Liver (tissue), 9 donors: ENCODE results near the gene GAS7. TPM values are rescaled to one million over a fixed set of nuclear protein-coding genes. Genes with fewer than 3 reads are reported as not detected.

Experiments used
- DNase-seq: peaks from one replicate; pipeline ENCODE4 v3.0.0-alpha.2; 2017; ENCODE audit warnings: low spot score
- H3K27ac ChIP-seq, 2 donors: one replicate each; pipeline ENCODE4 v1.7.0; 2013; ENCODE audit warnings: inconsistent platforms in 2 of 2, low read length in 2 of 2, control low read depth in 1 of 2, low read depth in 1 of 2, mild to moderate bottlenecking in 1 of 2
- H3K27me3 ChIP-seq, 4 donors: one replicate each; pipeline versions ENCODE4 v1.6.1 to v1.7.0; 2013; ENCODE audit warnings: low read length in 3 of 4, inconsistent platforms in 1 of 4, mild to moderate bottlenecking in 1 of 4, moderate library complexity in 1 of 4; ENCODE audit not compliant: control insufficient read depth in 4 of 4, insufficient read depth in 4 of 4
- H3K36me3 ChIP-seq, 4 donors: one replicate each; pipeline versions ENCODE4 v1.6.1 to v1.7.0; 2013; ENCODE audit warnings: low read length in 3 of 4, mild to moderate bottlenecking in 3 of 4, low read depth in 1 of 4, moderate library complexity in 1 of 4; ENCODE audit not compliant: control insufficient read depth in 4 of 4, insufficient read depth in 3 of 4
- H3K4me1 ChIP-seq, 4 donors: one replicate each; pipeline versions ENCODE4 v1.6.1 to v1.7.0; 2013; ENCODE audit warnings: low read length in 3 of 4, mild to moderate bottlenecking in 3 of 4, moderate library complexity in 1 of 4; ENCODE audit not compliant: control insufficient read depth in 4 of 4, insufficient read depth in 4 of 4
- H3K4me3 ChIP-seq, 3 donors: one replicate each; pipeline versions ENCODE4 v1.6.1 to v1.7.0; 2013; ENCODE audit warnings: low read length in 3 of 3, control low read depth in 1 of 3, low read depth in 1 of 3, mild to moderate bottlenecking in 1 of 3
- H3K9ac ChIP-seq, 2 donors: one replicate each; pipeline ENCODE4 v1.7.0; 2013; ENCODE audit warnings: low read length in 2 of 2, mild to moderate bottlenecking in 2 of 2, moderate library complexity in 2 of 2, control low read depth in 1 of 2, low read depth in 1 of 2
- H3K9me3 ChIP-seq, 4 donors: one replicate each; pipeline versions ENCODE4 v1.6.1 to v1.7.0; 2013; ENCODE audit warnings: low read length in 3 of 4; ENCODE audit not compliant: control insufficient read depth in 4 of 4
- CTCF ChIP-seq: fragments of 150-350 bp; IDR thresholded peaks from 2 replicates; pipeline ENCODE4 v1.5.1; 2017; ENCODE audit warnings: improper control_type of control experiment, low read depth, low read length; ENCODE audit not compliant: missing input control
- EGR1 ChIP-seq, 2 donors: IDR thresholded peaks; 2 replicates each; pipeline ENCODE4 v1.6.1; 2016 to 2018; ENCODE audit warnings: antibody characterized with exemption in 2 of 2, low read depth in 2 of 2
- FOXA1 ChIP-seq: IDR thresholded peaks from 2 replicates; pipeline ENCODE4 v1.6.1; 2016; ENCODE audit warnings: antibody characterized with exemption
- FOXA2 ChIP-seq: IDR thresholded peaks from 2 replicates; pipeline ENCODE4 v1.6.1; 2016; ENCODE audit warnings: antibody characterized with exemption
- HNF4A ChIP-seq, 2 donors: conservative IDR thresholded peaks; 2 replicates each; pipeline ENCODE4 v1.6.1; 2016; ENCODE audit warnings: antibody characterized with exemption in 2 of 2, mild to moderate bottlenecking in 2 of 2
- HNF4G ChIP-seq: IDR thresholded peaks from 2 replicates; pipeline ENCODE4 v1.6.1; 2016; ENCODE audit warnings: antibody characterized with exemption
- JUND ChIP-seq, 2 donors: IDR thresholded peaks; 2 replicates each; pipeline ENCODE4 v1.6.1; 2016; ENCODE audit warnings: antibody characterized with exemption in 2 of 2
- MAX ChIP-seq: IDR thresholded peaks from 2 replicates; pipeline ENCODE4 v1.6.1; 2016; ENCODE audit warnings: antibody characterized with exemption
- RAD21 ChIP-seq, 2 donors: IDR thresholded peaks; 2 replicates each; pipeline ENCODE4 v1.6.1; 2016; ENCODE audit warnings: antibody characterized with exemption in 2 of 2, mild to moderate bottlenecking in 2 of 2
- REST ChIP-seq: IDR thresholded peaks from 2 replicates; pipeline ENCODE4 v1.6.1; 2016; ENCODE audit warnings: antibody characterized with exemption, mild to moderate bottlenecking
- RXRA ChIP-seq, 2 donors: IDR thresholded peaks; 2 replicates each; pipeline ENCODE4 v1.6.1; 2017 to 2018; ENCODE audit warnings: antibody characterized with exemption in 2 of 2, mild to moderate bottlenecking in 1 of 2
- TAF1 ChIP-seq: conservative IDR thresholded peaks from 2 replicates; pipeline ENCODE4 v1.6.1; 2016; ENCODE audit warnings: antibody characterized with exemption, mild to moderate bottlenecking
- YY1 ChIP-seq: IDR thresholded peaks from 2 replicates; pipeline ENCODE4 v1.6.1; 2016; ENCODE audit warnings: antibody characterized with exemption, mild to moderate bottlenecking
- ZBTB33 ChIP-seq: IDR thresholded peaks from 2 replicates; pipeline ENCODE4 v1.6.1; 2016; ENCODE audit warnings: antibody characterized with exemption
- WGBS: extraction: QIAGEN DNeasy Blood & Tissue Kit; methylation state at CpG from one replicate; pipeline ENCODE4 v1.1.7; 2013; 5-methylcytosine and 5-hydroxymethylcytosine counted together
- polyA plus RNA-seq, 2 donors: library from polyadenylated mRNA; stranded (reverse) in 1 of 2; unstranded in 1 of 2; fragments of 200-250 nt in 1 of 2; fragments of >200 nt in 1 of 2; fragmentation: Nextera tagmentation in 1 of 2; extraction: Ambion mirVana in 1 of 2; gene quantifications; one replicate each; pipeline versions ENCODE4 v1.2.1 to v1.2.3, GENCODE V29; 2013 to 2015
- total RNA-seq, 2 donors: library from RNA; depleted of rRNA; stranded (reverse); fragments of >200 nt; gene quantifications; one replicate each; pipeline ENCODE4 v1.2.3, GENCODE V29; 2014
- donor health status: healthy.
- donor health status: healthy.
- donor health status: healthy.
- donor health status: healthy.
- donor health status: healthy.

Gene GAS7
- total and polyA plus RNA-seq, 4 donors = 0.79 to 6.1 (median 2.5) TPM

- no peak for TF ChIP-seq HNF4G
- TF ChIP-seq RXRA (IDR thresholded peaks at IDR 0.05) = no peak
- no peak for TF ChIP-seq EGR1 (IDR thresholded peaks at IDR 0.05; ENCODE audit: low read depth in 2 of 2)
- TF ChIP-seq REST = no peak
- no peak for TF ChIP-seq FOXA1
Measured at GRCh38 chr17:10200016-10200415, 1.6 kb upstream of the GAS7 start (continued).

GRCh38 chr17:10197721-10198508 is 491 bp downstream of the GAS7 start:
- Histone ChIP-seq H3K27ac (no peak overlapping the region), H3K9ac (no peak overlapping the region)
- DNase-seq = no peak

More at GRCh38 chr17:10197721-10198508, 491 bp downstream of the GAS7 start:
- 4% methylated on average over 90 of the region's 90 CpGs for WGBS
- Histone ChIP-seq H3K36me3 (no peaks in the 10 kb centered on the region), H3K27me3 (peaks cover 0 to 8% (median 1%) of the 10 kb centered on the region in 4 donors), H3K4me3 (peak overlapping the region in 1 of 3 donors; percentile 58), H3K4me1 (peaks cover 0 to 8% (median 5%) of the 10 kb centered on the region in 4 donors), H3K9me3 (peaks cover 0 to 9% (median 3%) of the 10 kb centered on the region in 4 donors)
- TF ChIP-seq HNF4G (no peak), YY1 (no peak), MAX (no peak), TAF1 (no peak), EGR1 (IDR thresholded peaks at IDR 0.05; ENCODE audit: low read depth in 2 of 2) (no peak), FOXA2 (no peak), ZBTB33 (no peak), HNF4A (conservative IDR thresholded peaks at IDR 0.05) (no peak), JUND (IDR thresholded peaks at IDR 0.05) (no peak), FOXA1 (no peak), CTCF (no peak), RAD21 (IDR thresholded peaks at IDR 0.05) (no peak)
